Endometrium (tissue), 2 donors: ENCODE measurements around the gene MMP20.

Source experiments
- FAIRE-seq: peaks from 2 replicates; lab custom pipeline; 2012; peaks lifted over from hg19 to GRCh38; lab: Jason Lieb, UNC
- donor health status: control.
- donor health status: control.

Gene MMP20

GRCh38 chr11:102625177-102625576, at the start of gene MMP20:
MMP20 (minus strand) TSS chr11:102625332; CDS start chr11:102625319, 13 bp downstream.
- FAIRE-seq, result no peak

GRCh38 chr11:102669664-102670063, 44.5 kb upstream of the MMP20 start:
- FAIRE-seq, result no peak

- no peak for FAIRE-seq
Measured at GRCh38 chr11:102666331-102666957, 41.3 kb upstream of the MMP20 start.

- no peak for FAIRE-seq
Measured at GRCh38 chr11:102664001-102664752, 39.0 kb upstream of the MMP20 start.

- no peak for FAIRE-seq
Measured at GRCh38 chr11:102662607-102663006, 37.5 kb upstream of the MMP20 start.

- FAIRE-seq, result no peak
Measured at GRCh38 chr11:102661040-102661439, 35.9 kb upstream of the MMP20 start.

GRCh38 chr11:102656528-102656927, 31.4 kb upstream of the MMP20 start:
- FAIRE-seq, result no peak

GRCh38 chr11:102655547-102655946, 30.4 kb upstream of the MMP20 start:
- FAIRE-seq, result no peak

- FAIRE-seq, result no peak
Measured at GRCh38 chr11:102654761-102655160, 29.6 kb upstream of the MMP20 start.

- no peak for FAIRE-seq
Measured at GRCh38 chr11:102653744-102654291, 28.7 kb upstream of the MMP20 start.

- FAIRE-seq, result no peak
Measured at GRCh38 chr11:102647430-102647829, 22.3 kb upstream of the MMP20 start.

GRCh38 chr11:102643941-102644340, 18.8 kb upstream of the MMP20 start:
- FAIRE-seq, result no peak

- FAIRE-seq, result no peak
Measured at GRCh38 chr11:102640946-102641345, 15.8 kb upstream of the MMP20 start.

GRCh38 chr11:102639656-102640055, 14.5 kb upstream of the MMP20 start:
- FAIRE-seq, result no peak

- FAIRE-seq, result no peak
Measured at GRCh38 chr11:102637731-102638130, 12.6 kb upstream of the MMP20 start.

- FAIRE-seq, result no peak
Measured at GRCh38 chr11:102633385-102634026, 8.4 kb upstream of the MMP20 start.

- no peak for FAIRE-seq
Measured at GRCh38 chr11:102632026-102632425, 6.9 kb upstream of the MMP20 start.

- no peak for FAIRE-seq
Measured at GRCh38 chr11:102630598-102631448, 5.7 kb upstream of the MMP20 start.

GRCh38 chr11:102629908-102630307, 4.8 kb upstream of the MMP20 start:
- FAIRE-seq, result peak; percentile 45

- FAIRE-seq, result no peak
Measured at GRCh38 chr11:102626676-102627075, 1.5 kb upstream of the MMP20 start.

- no peak for FAIRE-seq
Measured at GRCh38 chr11:102623998-102624397, 1.1 kb downstream of the MMP20 start.

GRCh38 chr11:102623128-102623527, 2.0 kb downstream of the MMP20 start:
- FAIRE-seq, result no peak
